ENCODE data around the gene USP8.

DNA sequence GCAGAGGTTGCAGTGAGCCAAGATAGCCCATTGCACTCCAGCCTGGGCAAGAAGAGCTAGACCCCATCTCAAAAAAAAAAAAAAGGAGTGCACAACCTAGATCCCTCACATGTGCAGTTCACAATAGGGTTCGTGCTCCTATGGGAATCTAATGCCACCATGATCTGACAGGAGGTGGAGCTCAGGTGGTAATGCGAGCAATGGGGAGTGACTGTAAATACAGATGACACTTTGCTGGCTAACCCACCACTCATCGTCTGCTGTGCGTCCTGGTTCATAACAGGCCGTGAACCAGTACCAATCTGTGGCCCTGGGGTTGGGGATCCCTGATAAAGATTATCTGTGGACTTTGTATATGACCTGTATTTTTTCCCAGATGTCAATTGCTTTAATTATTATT lies 16.7 kb downstream of the USP8 start:
- no peak for TF ChIP-seq JUND (IDR thresholded peaks at IDR 0.05; ENCODE audit: low read depth, low read length)
- no peak for TF ChIP-seq ZSCAN29 (IDR thresholded peaks at IDR 0.05)
- TF ChIP-seq CREB1 (IDR thresholded peaks at IDR 0.05; ENCODE audit: low read depth): no peak
- TF ChIP-seq EZH2 (IDR thresholded peaks at IDR 0.05; ENCODE audit: borderline replicate concordance, control insufficient read depth, low read depth, low read length): no peak
- no peak for TF ChIP-seq RAD21 (IDR thresholded peaks at IDR 0.05; ENCODE audit: insufficient read depth, low read depth, low read length)
- no peak for TF ChIP-seq POLR2A (IDR thresholded peaks at IDR 0.05; ENCODE audit: low read depth, low read length)

Measured in GM12878 (cell line).